GM21723 (cell line): ENCODE results near the gene ALKBH5.

Source experiments
- ATAC-seq: cut with Tn5 transposase; IDR thresholded peaks from one replicate; pipeline ENCODE4 v1.9.1; 2021; ENCODE audit warnings: mild to moderate bottlenecking, moderate library complexity; ENCODE audit not compliant: unreplicated experiment

ALKBH5 gene

DNA sequence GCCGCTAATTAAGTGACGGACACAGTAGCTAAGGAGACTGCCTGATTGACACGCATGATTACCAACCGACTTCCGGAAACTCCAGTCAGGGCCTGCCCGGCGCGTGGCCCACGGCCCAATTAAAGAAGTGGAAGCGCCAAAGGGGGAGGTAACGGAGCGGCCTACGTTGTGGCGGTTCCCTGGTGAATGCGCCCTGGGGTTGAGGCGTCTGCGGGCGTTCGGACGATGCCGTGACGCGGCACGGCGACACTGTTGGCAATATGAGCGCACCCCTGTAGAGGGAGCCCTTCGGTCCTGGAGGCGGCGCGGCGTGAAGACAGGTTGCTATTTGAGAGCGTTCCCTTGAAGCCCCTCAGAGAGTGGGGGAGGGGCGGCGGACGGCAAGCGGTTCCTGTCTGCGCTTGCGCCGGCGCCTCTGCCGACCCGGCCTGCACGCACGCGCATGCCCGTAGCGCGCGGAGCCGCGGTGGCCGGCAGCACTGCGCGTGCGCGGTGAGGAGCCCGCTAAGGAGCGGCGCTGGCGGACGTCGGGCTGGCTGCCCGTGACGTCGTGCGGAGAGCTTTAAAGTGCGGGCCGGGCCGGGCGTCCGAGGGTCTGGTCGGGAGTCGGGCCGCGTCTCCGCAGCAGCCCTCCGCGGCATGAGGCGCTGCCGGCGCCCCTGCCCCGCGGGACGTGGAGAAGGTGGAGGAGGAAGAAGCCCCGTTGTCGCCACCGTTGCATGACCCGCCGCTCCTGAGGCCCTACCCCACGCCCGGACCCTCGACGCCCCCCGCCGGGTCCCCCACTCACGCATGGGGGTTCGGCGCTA lies at the start of gene ALKBH5:
TSS of gene ALKBH5 (plus strand) at position 495 of the 809 bp plus-strand sequence. CDS start 416 bp downstream, outside the sequence.
- ATAC-seq: peak; percentile 84

GRCh38 chr17:18136357-18136756 lies 47.3 kb upstream of the ALKBH5 start:
- no peak for ATAC-seq

GRCh38 chr17:18138065-18138749 lies 45.4 kb upstream of the ALKBH5 start:
- no peak for ATAC-seq

DNA sequence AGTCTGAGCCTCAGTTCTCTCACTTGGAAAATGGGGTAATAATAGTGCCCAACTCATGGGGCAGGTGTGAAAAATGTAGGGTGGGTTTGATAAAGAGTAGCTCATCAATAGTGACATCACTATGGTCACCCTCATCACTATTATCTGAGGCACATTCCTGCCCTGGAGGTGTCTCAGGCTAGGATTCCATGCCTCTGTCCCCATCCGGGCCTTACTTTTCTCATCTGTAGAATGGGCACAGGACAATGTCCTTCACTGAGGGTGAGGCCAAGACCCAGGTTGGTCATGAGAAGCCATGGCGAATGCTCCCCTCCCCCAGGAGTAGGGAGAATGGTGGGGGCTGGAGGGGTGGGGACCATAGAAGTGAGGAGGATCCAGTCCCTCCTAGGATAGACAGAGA lies 44.5 kb upstream of the ALKBH5 start:
- ATAC-seq: no peak

DNA sequence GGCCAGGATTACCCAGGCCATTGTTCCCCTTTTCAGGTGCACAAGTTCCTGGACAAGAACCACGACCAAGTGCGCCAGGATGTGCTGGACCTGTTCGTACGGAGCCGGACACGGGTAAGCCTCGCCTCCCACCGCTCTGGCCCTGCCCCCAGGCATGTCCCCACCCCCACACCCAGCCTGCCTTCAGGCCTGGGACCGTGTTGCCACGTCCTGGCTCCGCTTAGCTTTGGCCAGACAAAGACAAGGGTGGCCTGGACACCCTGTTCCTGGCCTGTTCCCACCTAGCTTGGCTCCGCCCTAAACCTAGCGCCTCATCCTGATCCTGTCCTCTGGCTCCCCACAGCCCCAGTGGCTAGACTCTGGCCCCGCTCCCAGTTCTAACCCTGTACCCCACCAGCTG lies 44.1 kb upstream of the ALKBH5 start:
- no peak for ATAC-seq

DNA sequence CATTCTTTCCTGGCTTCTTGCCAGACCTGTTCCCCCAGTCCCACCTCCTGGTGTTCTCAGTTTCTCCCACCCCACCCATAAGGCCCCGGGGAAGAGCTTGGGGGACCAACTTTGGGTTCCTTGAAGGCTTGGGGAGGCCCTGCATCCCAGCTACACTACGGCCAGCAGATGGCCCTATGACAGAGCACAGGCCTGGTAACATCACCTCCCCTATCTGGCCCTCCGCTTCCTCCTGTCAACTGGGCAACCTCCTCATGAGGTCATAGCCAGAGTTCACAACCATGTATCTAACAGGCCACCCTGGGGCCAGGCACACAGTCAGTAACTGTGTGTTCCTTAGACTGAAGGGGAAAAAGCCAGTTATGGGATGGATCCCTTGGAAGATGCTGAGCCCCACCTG lies 43.7 kb upstream of the ALKBH5 start:
- ATAC-seq: no peak

DNA sequence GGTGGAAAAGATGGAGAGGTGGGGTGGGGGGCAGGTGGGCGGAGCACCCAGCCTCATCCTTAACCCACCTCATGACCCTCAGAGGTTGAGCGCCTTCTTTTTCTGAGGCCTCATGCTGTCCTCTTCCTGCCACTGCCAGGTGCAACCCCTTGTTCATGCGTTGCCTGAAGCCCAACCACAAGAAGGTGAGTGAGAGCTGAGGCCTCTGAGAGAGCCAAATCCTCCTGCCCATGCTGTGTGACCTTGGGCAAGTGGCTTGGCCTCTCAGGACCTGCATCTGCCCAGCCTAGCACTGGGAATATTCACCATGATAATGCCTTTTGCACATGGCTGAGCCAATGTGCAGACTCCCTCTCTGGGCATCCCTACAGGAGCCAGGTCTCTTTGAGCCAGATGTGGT lies 43.0 kb upstream of the ALKBH5 start:
- no peak for ATAC-seq

DNA sequence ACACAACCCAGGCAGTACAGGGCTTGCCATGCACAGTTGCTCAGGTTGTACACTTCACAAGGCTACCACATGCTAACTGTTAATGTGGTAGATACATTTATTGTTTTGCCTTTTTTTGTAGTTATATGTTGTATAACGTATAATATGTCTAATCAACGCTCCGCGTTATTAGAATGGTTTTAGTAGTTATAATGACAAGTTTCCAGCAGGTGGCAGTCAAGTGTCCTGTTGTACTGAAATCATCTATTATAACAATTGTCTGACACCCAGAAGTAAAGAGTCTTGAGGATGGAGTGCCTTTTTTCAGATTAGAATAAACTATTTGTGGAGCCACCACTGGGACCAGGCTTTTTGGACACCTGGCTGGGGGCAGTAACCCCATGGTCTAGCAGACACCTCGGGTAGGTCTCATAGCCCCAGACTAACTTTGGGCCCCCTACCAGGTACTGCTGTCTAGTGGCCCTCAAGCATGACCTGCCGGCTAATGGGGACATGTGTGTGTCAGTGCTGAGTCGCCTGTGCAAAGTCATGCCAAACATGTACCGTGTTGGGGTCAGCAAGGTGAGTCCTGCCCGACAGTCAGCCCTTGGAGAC lies 42.3 kb upstream of the ALKBH5 start:
- no peak for ATAC-seq

GRCh38 chr17:18142417-18142816 lies 41.2 kb upstream of the ALKBH5 start:
- no peak for ATAC-seq

DNA sequence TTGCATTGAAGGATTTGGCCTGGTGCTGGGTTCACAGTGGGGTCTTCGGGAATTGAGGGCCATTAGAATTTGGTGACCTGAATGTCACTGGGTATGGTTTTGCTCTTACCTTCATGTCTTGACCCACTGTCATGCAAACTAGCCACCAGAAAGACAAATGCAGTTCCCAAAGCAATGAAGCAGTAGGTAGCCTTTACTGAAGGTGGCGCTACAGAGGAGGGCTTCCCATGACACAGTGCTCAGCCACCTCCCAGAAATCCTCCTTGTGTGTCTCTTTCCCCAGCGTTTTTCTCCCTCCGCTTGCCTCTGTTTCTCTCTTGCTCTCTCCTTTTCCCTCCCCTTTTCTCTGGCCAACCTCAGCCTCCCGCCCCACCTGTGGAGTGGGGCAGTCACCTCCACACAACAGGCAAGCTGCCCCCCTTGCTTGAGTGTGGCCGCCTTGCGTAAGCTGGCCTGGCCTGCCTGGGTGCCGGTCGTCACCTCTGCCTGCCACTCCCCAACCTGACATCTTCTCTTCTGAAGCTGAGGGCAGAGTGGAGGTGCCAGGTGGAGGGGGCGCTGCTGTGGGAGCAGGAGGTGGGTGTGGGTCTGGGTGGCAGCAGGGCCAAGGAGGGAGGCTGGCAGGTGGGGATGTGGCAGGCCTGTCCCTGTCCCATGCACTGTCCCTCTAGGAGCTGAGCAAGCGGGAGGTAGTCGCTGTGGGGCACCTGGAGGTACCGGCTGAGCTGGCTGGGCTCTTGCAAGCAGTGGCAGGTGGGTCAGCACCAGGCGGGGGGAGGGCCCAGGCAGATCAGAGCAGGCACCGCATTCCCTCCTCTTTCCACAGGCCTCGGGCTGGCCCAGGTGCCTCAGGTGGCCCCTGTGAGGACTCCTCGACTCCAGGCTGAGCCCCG lies 40.3 kb upstream of the ALKBH5 start:
- no peak for ATAC-seq

GRCh38 chr17:18144261-18144660 lies 39.4 kb upstream of the ALKBH5 start:
- ATAC-seq: no peak

DNA sequence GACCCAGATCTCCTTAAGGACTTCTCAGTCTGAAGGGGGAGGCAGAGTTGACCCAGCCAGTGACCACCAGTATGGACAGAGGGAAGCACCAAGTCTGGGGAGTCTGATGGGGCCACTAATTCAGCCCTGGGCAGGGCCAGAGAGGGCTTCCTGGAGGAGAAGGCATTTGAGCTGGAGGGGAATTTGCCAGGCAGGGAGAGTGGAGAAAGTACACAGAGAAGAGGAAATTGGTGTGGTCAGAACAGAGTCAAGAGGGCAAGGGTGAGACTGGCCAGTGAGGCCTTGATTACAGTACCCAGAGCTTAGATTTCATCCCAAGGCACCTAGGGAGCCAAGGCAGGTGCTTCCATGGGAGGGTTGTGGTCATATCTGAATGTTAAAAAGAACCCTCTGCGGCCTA lies 38.8 kb upstream of the ALKBH5 start:
- ATAC-seq: no peak

- no peak for ATAC-seq
Measured at GRCh38 chr17:18145811-18146210, 37.8 kb upstream of the ALKBH5 start.

DNA sequence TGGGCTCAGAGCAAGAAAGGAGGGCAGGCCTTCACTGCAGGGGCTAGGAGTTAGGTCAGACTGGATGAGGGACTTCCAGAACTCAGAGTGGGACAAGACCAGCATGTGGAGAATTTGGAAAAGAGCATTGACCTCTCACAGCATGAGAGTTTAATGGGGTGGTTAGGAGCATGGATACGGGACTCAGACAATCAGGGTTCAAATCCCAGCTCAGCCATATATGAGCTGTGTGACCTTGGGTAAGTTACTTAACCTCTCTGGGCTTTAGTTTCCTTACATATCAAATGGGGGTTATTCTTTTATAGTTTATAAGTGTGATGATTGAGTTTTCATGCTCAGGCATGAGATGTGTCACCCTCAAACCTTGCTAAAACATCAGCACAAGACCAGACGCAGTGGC lies 37.4 kb upstream of the ALKBH5 start:
- ATAC-seq: no peak

DNA sequence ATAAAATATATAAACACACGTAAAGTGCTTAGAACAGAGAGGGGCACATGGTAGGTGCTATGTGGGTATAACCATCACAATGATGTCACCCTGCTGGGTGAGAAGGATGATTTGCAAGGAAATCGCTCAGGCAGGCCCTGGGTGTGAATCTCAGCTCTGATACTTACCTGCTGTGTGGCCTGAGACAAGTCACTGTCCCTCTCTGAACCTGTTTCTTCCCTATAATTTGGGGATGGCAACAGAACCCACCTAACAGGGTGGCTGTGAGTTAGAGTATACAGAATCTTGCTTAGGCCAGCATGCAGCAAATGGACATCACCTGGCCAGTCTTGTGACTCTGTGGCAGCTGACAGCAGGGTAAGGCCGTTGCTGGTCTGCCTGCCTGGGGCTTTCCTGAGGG lies 36.6 kb upstream of the ALKBH5 start:
- ATAC-seq: no peak

GRCh38 chr17:18148586-18148985 lies 35.0 kb upstream of the ALKBH5 start:
- ATAC-seq: no peak

DNA sequence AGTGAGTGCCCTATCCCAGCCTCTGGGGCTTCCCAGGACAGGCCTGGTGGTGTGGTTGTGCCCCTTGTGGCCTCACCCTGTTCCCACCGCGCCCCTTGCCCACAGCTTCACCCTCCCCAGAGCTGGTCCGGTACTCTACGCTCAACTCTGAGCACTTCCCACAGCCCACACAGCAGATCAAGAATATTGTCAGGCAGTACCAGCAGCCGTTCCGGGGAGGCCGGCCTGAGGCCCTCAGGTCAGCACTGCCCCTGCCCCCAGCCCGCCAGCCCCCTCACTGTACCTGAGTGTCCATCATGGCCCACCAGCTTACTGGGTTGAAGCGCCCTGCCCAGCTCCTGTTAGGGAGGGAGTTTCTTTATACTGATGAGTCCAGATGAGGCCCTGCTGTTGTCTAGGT lies 32.3 kb upstream of the ALKBH5 start:
- no peak for ATAC-seq

- no peak for ATAC-seq
Measured at GRCh38 chr17:18155179-18155578, 28.4 kb upstream of the ALKBH5 start.

GRCh38 chr17:18156171-18156975 lies 27.3 kb upstream of the ALKBH5 start:
- ATAC-seq: no peak

GRCh38 chr17:18156976-18157280 lies 26.7 kb upstream of the ALKBH5 start:
- ATAC-seq: no peak
